Uterus (tissue), 2 donors: ENCODE measurements around the gene POLR2E.

ENCODE experiments used
- CTCF ChIP-seq, 4 experiments: fragments of 200-600 bp in 2 of 4; fragments of 450-650 bp in 2 of 4; sonication (generic) in 2 of 4; IDR thresholded peaks; one replicate each; pipeline ENCODE4 v1.5.1; 2016 to 2019; ENCODE audit warnings: antibody characterized with exemption in 4 of 4, mild to moderate bottlenecking in 2 of 4, moderate library complexity in 1 of 4
- POLR2A ChIP-seq, 2 donors: fragments of 450-650 bp; IDR thresholded peaks; one replicate each; pipeline ENCODE4 v1.6.1; 2016; ENCODE audit warnings: antibody characterized with exemption in 2 of 2, mild to moderate bottlenecking in 1 of 2, moderate library complexity in 1 of 2

- no peak for TF ChIP-seq CTCF (IDR thresholded peaks at IDR 0.05)
- no peak for TF ChIP-seq POLR2A (IDR thresholded peaks at IDR 0.05)
Measured at GRCh38 chr19:1098177-1099051, 3.2 kb upstream of the POLR2E start.
